A673 (cell line): ENCODE measurements around the gene CCL15. TPM values are rescaled to one million over a fixed set of nuclear protein-coding genes. Genes with fewer than 3 reads are reported as not detected.

Experiments
- BruUV-seq: library from RNA; stranded (reverse); fragments of 400-500 nt; replicated peaks from 2 replicates; lab custom pipeline; 2021; lab: Mats Ljungman, UMichigan
- CTCF ChIA-PET: fragments of 300-600 bp; sonication (Branson Sonifier 250); formaldehyde crosslinking; loops from one replicate; lab custom pipeline; 2022; ENCODE audit warnings: antibody characterized with exemption; lab: Charles Lee
- POLR2A ChIA-PET: fragments of 300-600 bp; sonication (Branson Sonifier 250); formaldehyde crosslinking; loops from one replicate; lab custom pipeline; 2022; ENCODE audit warnings: antibody characterized with exemption; ENCODE audit not compliant: low non-redundant PET; lab: Charles Lee
- DNase-seq: peaks from one replicate; pipeline ENCODE4 v3.0.0-alpha.2; 2015; ENCODE audit warnings: low spot score
- H3K27ac ChIP-seq: fragments of 200-600 bp; sonication (generic); 2 replicates; pipeline ENCODE4 v1.5.1; 2016; ENCODE audit warnings: mixed run types, low read depth, mild to moderate bottlenecking, mixed read lengths, antibody characterized with exemption, low read length; ENCODE audit not compliant: poor library complexity, severe bottlenecking
- H3K27me3 ChIP-seq: fragments of 200-600 bp; sonication (generic); replicated peaks from 2 replicates; pipeline ENCODE4 v1.6.1; 2017; ENCODE audit warnings: mixed run types, low read depth, mild to moderate bottlenecking, mixed read lengths, antibody characterized with exemption, low read length; ENCODE audit not compliant: insufficient read depth, poor library complexity
- H3K36me3 ChIP-seq: fragments of 200-600 bp; sonication (generic); 2 replicates; pipeline ENCODE4 v1.6.1; 2016; ENCODE audit warnings: mixed run types, mild to moderate bottlenecking, mixed read lengths, antibody characterized with exemption, low read length; ENCODE audit not compliant: insufficient read depth, poor library complexity, severe bottlenecking
- H3K4me1 ChIP-seq: fragments of 200-600 bp; sonication (generic); 2 replicates; pipeline ENCODE4 v1.6.1; 2017; ENCODE audit warnings: mixed run types, mild to moderate bottlenecking, mixed read lengths, antibody characterized with exemption, low read length; ENCODE audit not compliant: insufficient read depth, poor library complexity, severe bottlenecking
- H3K4me3 ChIP-seq: fragments of 200-600 bp; sonication (generic); 2 replicates; pipeline ENCODE4 v1.5.1; 2016; ENCODE audit warnings: low read depth, mixed run types, mild to moderate bottlenecking, mixed read lengths, low read length; ENCODE audit not compliant: poor library complexity, severe bottlenecking
- H3K9me3 ChIP-seq: fragments of 200-600 bp; sonication (generic); 2 replicates; pipeline ENCODE4 v1.6.1; 2016; ENCODE audit warnings: mixed run types, low read depth, mild to moderate bottlenecking, mixed read lengths, antibody characterized with exemption, low read length; ENCODE audit not compliant: poor library complexity, severe bottlenecking
- EZH2 ChIP-seq: fragments of 200-600 bp; sonication (generic); IDR thresholded peaks from 2 replicates; pipeline ENCODE4 v1.6.1; 2017; ENCODE audit warnings: borderline replicate concordance, low read depth, mild to moderate bottlenecking, mixed read lengths, antibody characterized with exemption, low read length; ENCODE audit not compliant: poor library complexity, severe bottlenecking
- intact Hi-C: fragments of 100-400 bp; cut with micrococcal nuclease; formaldehyde crosslinking; loops from one replicate; pipeline ENCODE4 v1.10.0; 2022; ENCODE audit not compliant: unreplicated experiment
- total RNA-seq: library from RNA; stranded (reverse); gene quantifications from 2 replicates; pipeline ENCODE4 v1.2.3, GENCODE V29; 2021
- TF ChIP-seq, protein P1 (sequence below): fragments of 300-800, 200-600 bp; sonication (generic); conservative IDR thresholded peaks from 2 replicates; pipeline ENCODE4 v1.5.1; 2017; ENCODE audit warnings: low read depth, mild to moderate bottlenecking, antibody characterized with exemption, low read length, moderate library complexity, mixed read lengths

Gene CCL15
- total RNA-seq, 1 experiment from 2014 or later = not detected

DNA sequence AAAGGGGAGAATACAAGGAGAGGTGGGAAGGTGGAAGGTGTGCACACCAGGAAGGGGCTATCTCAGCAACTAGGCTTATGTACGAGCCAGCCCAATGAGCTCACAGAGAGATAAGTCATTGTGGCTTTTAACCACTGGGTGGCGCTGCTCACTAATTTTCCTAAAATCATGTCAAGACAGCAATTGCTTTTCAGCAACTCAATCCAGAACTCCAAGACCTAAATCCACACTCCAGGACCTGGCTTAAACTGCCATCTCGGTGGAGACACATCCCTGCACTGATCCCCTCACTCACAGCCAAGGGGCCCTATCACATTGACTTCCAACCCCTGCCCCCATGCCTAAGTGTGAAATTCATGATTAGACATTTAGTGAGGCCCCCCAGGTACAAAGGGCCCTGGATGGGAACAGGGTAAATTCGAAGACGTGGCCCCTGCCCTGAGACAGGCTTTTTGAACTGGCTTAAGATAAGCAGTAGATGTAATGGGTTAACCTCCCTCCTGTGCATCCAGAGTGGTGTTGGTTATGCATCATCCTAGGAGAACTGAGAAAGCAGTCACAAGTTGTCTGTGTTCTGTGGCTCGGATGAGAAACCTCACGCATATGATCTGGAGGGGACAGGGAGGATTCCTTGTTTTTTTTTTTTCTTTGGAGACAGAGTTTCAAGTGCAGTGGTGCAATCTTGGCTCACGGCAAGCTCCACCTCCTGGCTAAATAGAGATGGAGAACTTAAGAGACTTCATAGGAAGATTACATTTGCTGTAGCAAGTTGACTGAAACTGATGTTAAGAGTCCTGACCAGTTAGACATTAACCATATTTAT, 31.6 kb downstream of the CCL15 start:
- Histone ChIP-seq H3K36me3 (no peaks in the 10 kb centered on the region), H3K27me3 (no peaks in the 10 kb centered on the region), H3K4me1 (no peaks in the 10 kb centered on the region), H3K4me3 (no peak overlapping the region), H3K9me3 (no peaks in the 10 kb centered on the region), H3K27ac (no peak overlapping the region)
- POLR2A ChIA-PET = no interaction called here
- no TSS peak for BruUV-seq
- TF ChIP-seq, protein P1, sequence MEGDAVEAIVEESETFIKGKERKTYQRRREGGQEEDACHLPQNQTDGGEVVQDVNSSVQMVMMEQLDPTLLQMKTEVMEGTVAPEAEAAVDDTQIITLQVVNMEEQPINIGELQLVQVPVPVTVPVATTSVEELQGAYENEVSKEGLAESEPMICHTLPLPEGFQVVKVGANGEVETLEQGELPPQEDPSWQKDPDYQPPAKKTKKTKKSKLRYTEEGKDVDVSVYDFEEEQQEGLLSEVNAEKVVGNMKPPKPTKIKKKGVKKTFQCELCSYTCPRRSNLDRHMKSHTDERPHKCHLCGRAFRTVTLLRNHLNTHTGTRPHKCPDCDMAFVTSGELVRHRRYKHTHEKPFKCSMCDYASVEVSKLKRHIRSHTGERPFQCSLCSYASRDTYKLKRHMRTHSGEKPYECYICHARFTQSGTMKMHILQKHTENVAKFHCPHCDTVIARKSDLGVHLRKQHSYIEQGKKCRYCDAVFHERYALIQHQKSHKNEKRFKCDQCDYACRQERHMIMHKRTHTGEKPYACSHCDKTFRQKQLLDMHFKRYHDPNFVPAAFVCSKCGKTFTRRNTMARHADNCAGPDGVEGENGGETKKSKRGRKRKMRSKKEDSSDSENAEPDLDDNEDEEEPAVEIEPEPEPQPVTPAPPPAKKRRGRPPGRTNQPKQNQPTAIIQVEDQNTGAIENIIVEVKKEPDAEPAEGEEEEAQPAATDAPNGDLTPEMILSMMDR = peak; percentile 63
- TF ChIP-seq EZH2 = no peak
- peak; percentile 65 for DNase-seq
- CTCF ChIA-PET = interaction anchor here (1.2 to 1.6 kb wide), 2 partner anchors 103 to 179 kb away, joined by 4 to 13 read pairs; no protein-coding TSS in a partner anchor
- intact Hi-C loops = loop anchor here (10.0 kb wide), 3 partner anchors 105 to 515 kb away; partner anchors contain the start of gene ZNHIT3

DNA sequence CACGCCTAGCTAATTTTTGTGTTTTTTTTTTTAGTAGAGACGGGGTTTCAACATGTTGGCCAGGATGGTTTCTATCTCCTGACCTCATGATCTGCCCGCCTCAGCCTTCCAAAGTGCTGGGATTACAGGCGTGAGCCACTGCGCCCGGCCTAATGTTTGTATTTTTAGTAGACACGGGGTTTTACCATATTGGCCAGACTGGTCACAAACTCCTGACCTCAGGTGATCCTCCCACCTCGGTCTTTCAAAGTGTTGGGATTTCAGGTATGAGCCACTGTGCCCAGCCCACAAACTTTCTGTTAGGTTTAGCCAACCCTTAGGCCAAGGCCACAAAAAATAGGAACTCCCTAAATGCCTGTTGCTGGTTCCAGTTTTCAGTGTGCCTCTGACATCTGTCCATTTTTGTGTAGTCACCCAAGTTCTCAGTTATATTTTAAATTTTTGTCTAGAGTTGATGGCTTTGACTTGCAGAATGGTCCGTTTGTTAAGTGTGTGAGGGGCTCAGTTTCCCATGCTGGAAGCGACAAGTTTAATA, 32.8 kb downstream of the CCL15 start:
- H3K4me1 ChIP-seq = no peaks in the 10 kb centered on the region
- intact Hi-C loops = loop anchor here (10.0 kb wide), 2 partner anchors 106 to 516 kb away; partner anchors contain the start of gene ZNHIT3
- no TSS peak for BruUV-seq
- no peak overlapping the region for H3K27ac ChIP-seq
- ChIA-PET POLR2A (no interaction called here), CTCF (no interaction called here)
- H3K9me3 ChIP-seq = no peaks in the 10 kb centered on the region
- H3K36me3 ChIP-seq = no peaks in the 10 kb centered on the region
- no peak for TF ChIP-seq EZH2
- TF ChIP-seq, protein P1 = no peak
- H3K4me3 ChIP-seq = no peak overlapping the region
- no peak for DNase-seq
- H3K27me3 ChIP-seq = no peaks in the 10 kb centered on the region

DNA sequence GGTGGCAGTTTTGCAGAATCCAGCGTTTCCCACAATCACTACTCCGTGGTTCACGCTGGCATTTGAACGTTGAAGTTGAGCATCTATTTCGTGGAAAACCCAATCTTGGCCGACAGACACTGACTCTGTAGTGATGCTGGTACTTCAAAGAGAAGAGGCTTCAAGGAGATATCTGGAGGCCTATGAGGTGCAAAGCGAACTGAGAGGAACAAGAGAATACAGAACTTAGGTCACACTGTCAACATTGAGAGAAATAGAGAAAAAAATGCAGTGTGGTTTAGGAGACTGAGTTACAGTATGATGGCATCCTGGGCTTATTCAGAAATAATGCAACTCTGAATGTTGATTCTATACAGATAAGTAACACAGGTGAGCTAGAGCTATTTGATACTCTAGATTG, 36.1 kb downstream of the CCL15 start:
- intact Hi-C loops = loop anchor here (10.0 kb wide), 2 partner anchors 110 to 520 kb away; partner anchors contain the start of gene ZNHIT3

More for the DNA sequence above, 36.1 kb downstream of the CCL15 start:
- Histone ChIP-seq H3K27ac (no peak overlapping the region), H3K36me3 (no peaks in the 10 kb centered on the region), H3K4me1 (no peaks in the 10 kb centered on the region), H3K27me3 (no peaks in the 10 kb centered on the region), H3K9me3 (no peaks in the 10 kb centered on the region), H3K4me3 (no peak overlapping the region)
- POLR2A ChIA-PET = no interaction called here
- CTCF ChIA-PET = no interaction called here
- no TSS peak for BruUV-seq
- TF ChIP-seq, protein P1 = no peak
- TF ChIP-seq EZH2 = no peak
- no peak for DNase-seq
